Spleen (tissue), 13 donors: Measurements from ENCODE around the gene SETBP1. TPM values are rescaled to one million over a fixed set of nuclear protein-coding genes. Genes with fewer than 3 reads are reported as not detected.

Experiments used
- DNase-seq: peaks from one replicate; pipeline ENCODE4 v3.0.0-alpha.2; 2020
- H3K27ac ChIP-seq, 8 donors: fragments of 200-600 bp; sonication (generic) in 7 of 8; 1 replicate in 4 of 8; 2 replicates in 4 of 8; pipeline versions ENCODE4 v1.5.0 to v1.8.0; 2016 to 2021; ENCODE audit warnings: inconsistent platforms in 4 of 8, mild to moderate bottlenecking in 4 of 8, moderate library complexity in 1 of 8
- H3K27me3 ChIP-seq, 7 donors: fragments of 200-600 bp; sonication (generic) in 6 of 7; replicated peaks in 1 of 7; 1 replicate in 4 of 7; 2 replicates in 3 of 7; pipeline versions ENCODE4 v1.5.0 to v1.8.0; 2016 to 2021; ENCODE audit warnings: inconsistent platforms in 3 of 7, mild to moderate bottlenecking in 1 of 7
- H3K36me3 ChIP-seq, 6 donors: fragments of 200-600 bp; sonication (generic) in 5 of 6; 1 replicate in 4 of 6; 2 replicates in 2 of 6; pipeline versions ENCODE4 v1.5.0 to v1.8.0; 2016 to 2021; ENCODE audit warnings: inconsistent platforms in 2 of 6
- H3K4me1 ChIP-seq, 6 donors: fragments of 200-600 bp; sonication (generic) in 5 of 6; 1 replicate in 3 of 6; 2 replicates in 3 of 6; pipeline versions ENCODE4 v1.5.0 to v1.8.0; 2016 to 2021; ENCODE audit warnings: inconsistent platforms in 3 of 6
- H3K4me3 ChIP-seq, 8 donors: fragments of 200-600 bp; sonication (generic) in 7 of 8; 1 replicate in 4 of 8; 2 replicates in 4 of 8; pipeline versions ENCODE4 v1.5.0 to v1.8.0; 2016 to 2021; ENCODE audit warnings: inconsistent platforms in 4 of 8, mild to moderate bottlenecking in 4 of 8, moderate library complexity in 2 of 8
- H3K9me3 ChIP-seq, 8 donors: fragments of 200-600 bp; sonication (generic) in 7 of 8; 1 replicate in 4 of 8; 2 replicates in 4 of 8; pipeline versions ENCODE4 v1.5.0 to v1.8.0; 2016 to 2021; ENCODE audit warnings: inconsistent platforms in 4 of 8
- POLR2A ChIP-seq, 3 donors: fragments of 450-650 bp; IDR thresholded peaks; one replicate each; pipeline ENCODE4 v1.5.1; 2017; ENCODE audit warnings: antibody characterized with exemption in 3 of 3, mild to moderate bottlenecking in 1 of 3
- POLR2AphosphoS5 ChIP-seq, 3 donors: sonication (generic); formaldehyde crosslinking; IDR thresholded peaks; one replicate each; pipeline ENCODE4 v1.5.1; 2017; ENCODE audit warnings: antibody characterized with exemption in 3 of 3
- WGBS, 5 donors: extraction: QIAGEN DNeasy Blood & Tissue Kit in 3 of 5; methylation state at CpG; one replicate each; pipeline versions ENCODE4 v1.1.5 to v1.1.7; 2013 to 2018; 5-methylcytosine and 5-hydroxymethylcytosine counted together
- intact Hi-C: fragments of 100-400 bp; cut with DNase I; formaldehyde crosslinking; loops from one replicate; pipeline ENCODE4 v1.15.0; 2023; ENCODE audit warnings: low total_unique reads
- long read RNA-seq, 2 donors: transcript quantifications; one replicate each; lab custom pipeline, GENCODE V29; 2026
- polyA plus RNA-seq, 3 donors: library from polyadenylated mRNA; stranded (reverse); fragments of 200-250 nt; gene quantifications; one replicate each; pipeline ENCODE4 v1.2.1, GENCODE V29; 2013
- total RNA-seq, 7 donors: library from RNA; depleted of rRNA in 3 of 7; stranded (reverse); fragments of >200 nt in 3 of 7; fragmentation: NEBNext Ultra II Directional in 4 of 7; extraction: Animal tissue kit (Norgen Biotek cat#: 25700) in 4 of 7; gene quantifications; one replicate each; pipeline versions ENCODE4 v1.1.0 to v1.2.1, GENCODE V29; 2016 to 2021
- TF ChIP-seq, protein P1 (sequence below), 11 experiments: fragments of 200-600 bp in 7 of 11; fragments of 450-650 bp in 4 of 11; sonication (generic) in 4 of 11; IDR thresholded peaks in 8 of 11; conservative IDR thresholded peaks in 3 of 11; 1 replicate in 7 of 11; 2 replicates in 4 of 11; pipeline versions ENCODE4 v1.4.0 to v1.8.0; 2016 to 2021; ENCODE audit warnings: antibody characterized with exemption in 11 of 11, inconsistent platforms in 4 of 11, mild to moderate bottlenecking in 1 of 11
- donor health status: healthy with polysubstance abuse.
- donor health status: DM: no; HTN: no; CAD: no; lungs with moderate emphysema.
- donor health status: DM: no; HTN: no; CAD: no.
- donor health status: Bipolar disorder and iron deficiency.
- donor health status: healthy.
- donor health status: DM: no; HTN: no; CAD: no.
- donor health status: DM: yes; HTN: yes; CAD: no.

Gene SETBP1
- total RNA-seq, result 10 to 100 TPM; 24.2 to 50.7 (median 39.8) TPM
- polyA plus RNA-seq, result 1 to 10 TPM; 2.0 to 3.7 (median 3.4) TPM
- long read RNA-seq, donor 1, result 0 reads
- long read RNA-seq, donor 2, result 0 reads

DNA sequence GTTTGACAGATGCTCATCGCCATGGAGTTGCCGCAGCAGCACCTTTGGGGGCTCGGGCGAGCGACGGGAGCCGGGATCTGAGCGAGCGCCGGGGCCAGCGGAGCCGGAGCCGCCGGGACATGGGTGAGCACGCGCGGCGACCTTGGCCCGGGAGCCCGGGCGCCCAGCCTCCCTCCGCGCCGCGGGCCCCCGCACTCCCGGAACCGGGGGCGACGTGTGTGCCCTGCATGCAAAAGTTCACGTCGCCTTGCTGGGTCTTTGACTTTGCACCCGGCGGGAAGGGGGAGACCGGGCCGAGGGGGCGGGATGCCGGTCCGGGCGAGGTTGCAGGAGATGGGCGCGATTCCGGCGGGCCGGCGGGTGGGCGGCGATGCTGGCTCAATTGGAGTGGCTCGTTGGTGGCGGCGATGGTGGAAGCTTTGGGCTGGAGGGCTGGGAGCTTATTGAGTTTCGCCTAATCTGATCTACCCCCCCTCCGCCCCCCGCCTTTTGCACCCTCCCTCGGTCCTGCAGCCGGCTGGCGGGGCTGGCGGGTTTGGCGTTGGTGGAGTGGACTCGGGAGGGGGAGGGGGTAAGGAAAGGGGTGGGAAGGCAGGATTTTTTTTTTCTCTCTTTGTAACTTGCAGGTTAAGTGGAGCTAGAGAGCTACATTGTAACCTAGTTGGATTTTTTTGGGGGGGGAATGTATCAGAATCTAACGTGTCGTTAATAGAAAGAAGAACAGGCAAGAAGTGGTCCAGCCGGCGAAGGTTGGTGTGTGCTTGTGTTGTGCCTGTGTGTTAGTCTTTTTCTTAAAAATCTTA is at the start of gene SETBP1:
SETBP1 (plus strand) TSS at position 616 of the 803 bp plus-strand sequence. CDS start 20,459 bp downstream, outside the sequence.
- TF ChIP-seq, protein P1, sequence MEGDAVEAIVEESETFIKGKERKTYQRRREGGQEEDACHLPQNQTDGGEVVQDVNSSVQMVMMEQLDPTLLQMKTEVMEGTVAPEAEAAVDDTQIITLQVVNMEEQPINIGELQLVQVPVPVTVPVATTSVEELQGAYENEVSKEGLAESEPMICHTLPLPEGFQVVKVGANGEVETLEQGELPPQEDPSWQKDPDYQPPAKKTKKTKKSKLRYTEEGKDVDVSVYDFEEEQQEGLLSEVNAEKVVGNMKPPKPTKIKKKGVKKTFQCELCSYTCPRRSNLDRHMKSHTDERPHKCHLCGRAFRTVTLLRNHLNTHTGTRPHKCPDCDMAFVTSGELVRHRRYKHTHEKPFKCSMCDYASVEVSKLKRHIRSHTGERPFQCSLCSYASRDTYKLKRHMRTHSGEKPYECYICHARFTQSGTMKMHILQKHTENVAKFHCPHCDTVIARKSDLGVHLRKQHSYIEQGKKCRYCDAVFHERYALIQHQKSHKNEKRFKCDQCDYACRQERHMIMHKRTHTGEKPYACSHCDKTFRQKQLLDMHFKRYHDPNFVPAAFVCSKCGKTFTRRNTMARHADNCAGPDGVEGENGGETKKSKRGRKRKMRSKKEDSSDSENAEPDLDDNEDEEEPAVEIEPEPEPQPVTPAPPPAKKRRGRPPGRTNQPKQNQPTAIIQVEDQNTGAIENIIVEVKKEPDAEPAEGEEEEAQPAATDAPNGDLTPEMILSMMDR (IDR thresholded peaks at IDR 0.05 in 8 of 11, conservative IDR thresholded peaks at IDR 0.05 in 3 of 11), result peak in 1 of 11 experiments; percentile 2
- TF ChIP-seq POLR2AphosphoS5 (IDR thresholded peaks at IDR 0.05) (peak; percentile 55 to 78 (median 76)), POLR2A (IDR thresholded peaks at IDR 0.05) (no peak)
- Histone ChIP-seq H3K4me1 (peaks cover 6 to 62% (median 43%) of the 10 kb centered on the region in 6 donors), H3K36me3 (no peaks in the 10 kb centered on the region), H3K9me3 (no peaks in the 10 kb centered on the region), H3K27ac (peak within 1 kb of the TSS; percentile 60 to 98 (median 96)), H3K4me3 (peak within 1 kb of the TSS; percentile 62 to 94 (median 72)), H3K27me3 (peaks cover 0 to 33% (median 3%) of the 10 kb centered on the region in 7 donors)
- peak; percentile 91 for DNase-seq
- WGBS, 5 donors, result 0 to 2% (median 0%) methylated on average over 12 to 64 of the region's 64 CpGs
- intact Hi-C loops, result loop anchor here (10.0 kb wide), 1 partner anchor 184 kb away; no protein-coding TSS in a partner anchor

DNA sequence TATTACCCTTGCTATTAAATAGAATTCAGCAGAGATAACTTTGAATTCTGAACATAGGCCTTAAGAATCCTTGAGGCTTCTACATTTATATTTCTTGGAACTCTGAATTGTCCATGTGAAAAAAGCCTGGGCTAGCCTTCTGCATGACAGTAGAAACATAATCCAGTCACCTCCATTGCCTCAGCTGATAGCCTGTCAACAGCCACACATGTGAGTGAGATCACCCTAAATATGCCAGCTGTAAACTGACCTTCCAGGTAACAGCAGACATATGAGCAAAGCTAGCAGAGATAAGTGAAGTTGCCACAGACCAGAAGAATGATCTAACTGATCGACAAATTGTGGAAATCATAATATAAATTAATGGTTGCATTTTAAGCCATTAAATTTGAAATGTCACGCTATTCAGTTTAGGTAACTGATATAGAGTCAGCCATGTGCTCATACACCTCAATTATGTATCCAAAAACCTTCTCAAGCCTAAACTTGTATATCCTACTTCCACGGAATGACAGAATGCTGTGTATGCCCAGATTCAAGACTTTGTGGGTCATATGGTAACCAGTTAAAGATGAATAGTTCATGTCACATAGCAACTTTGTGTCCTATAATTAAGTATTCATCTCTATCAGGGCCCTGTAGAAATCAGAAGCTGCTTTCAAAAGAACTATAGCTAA is 48.1 kb upstream of the SETBP1 start:
- no peaks in the 10 kb centered on the region for H3K9me3 ChIP-seq
- H3K27ac ChIP-seq, result no peak overlapping the region
- peaks cover 0 to 8% (median 0%) of the 10 kb centered on the region in 6 donors for H3K4me1 ChIP-seq
- no peaks in the 10 kb centered on the region for H3K36me3 ChIP-seq
- intact Hi-C loops, result no loop called here
- H3K4me3 ChIP-seq, result no peak overlapping the region
- DNase-seq, result no peak
- WGBS, 5 donors, result 85 to 97% (median 86%) methylated on average over 3 of the region's 3 CpGs
- no peaks in the 10 kb centered on the region for H3K27me3 ChIP-seq
- TF ChIP-seq POLR2AphosphoS5 (IDR thresholded peaks at IDR 0.05) (no peak), POLR2A (IDR thresholded peaks at IDR 0.05) (no peak)
- TF ChIP-seq, protein P1 (IDR thresholded peaks at IDR 0.05 in 8 of 11, conservative IDR thresholded peaks at IDR 0.05 in 3 of 11), result no peak

GRCh38 chr18:44635546-44635945 is 45.1 kb upstream of the SETBP1 start:
- H3K4me1 ChIP-seq, result peaks cover 0 to 8% (median 0%) of the 10 kb centered on the region in 6 donors
- 89 to 93% (median 92%) methylated on average over 3 of the region's 3 CpGs for WGBS, 5 donors
- TF ChIP-seq, protein P1 (IDR thresholded peaks at IDR 0.05 in 8 of 11, conservative IDR thresholded peaks at IDR 0.05 in 3 of 11), result no peak
- TF ChIP-seq POLR2A (IDR thresholded peaks at IDR 0.05) (no peak), POLR2AphosphoS5 (IDR thresholded peaks at IDR 0.05) (no peak)
- H3K27me3 ChIP-seq, result no peaks in the 10 kb centered on the region
- DNase-seq, result no peak
- H3K9me3 ChIP-seq, result no peaks in the 10 kb centered on the region
- intact Hi-C loops, result no loop called here
- H3K4me3 ChIP-seq, result no peak overlapping the region
- H3K27ac ChIP-seq, result no peak overlapping the region
- H3K36me3 ChIP-seq, result no peaks in the 10 kb centered on the region

- intact Hi-C loops, result no loop called here
- DNase-seq, result no peak
- no peak overlapping the region for H3K4me3 ChIP-seq
- H3K9me3 ChIP-seq, result no peaks in the 10 kb centered on the region
- no peak overlapping the region for H3K27ac ChIP-seq
- H3K27me3 ChIP-seq, result no peaks in the 10 kb centered on the region
- H3K36me3 ChIP-seq, result no peaks in the 10 kb centered on the region
- TF ChIP-seq POLR2AphosphoS5 (IDR thresholded peaks at IDR 0.05), result no peak
- TF ChIP-seq, protein P1 (IDR thresholded peaks at IDR 0.05 in 8 of 11, conservative IDR thresholded peaks at IDR 0.05 in 3 of 11), result no peak
- TF ChIP-seq POLR2A (IDR thresholded peaks at IDR 0.05), result no peak
- peaks cover 0 to 8% (median 0%) of the 10 kb centered on the region in 6 donors for H3K4me1 ChIP-seq
These were observed 44.4 kb upstream of the SETBP1 start for GRCh38 chr18:44636241-44636640.
